ENCODE data around the gene KCTD10.

The KCTD10 gene

GRCh38 chr12:109502332-109502731 lies 25.2 kb upstream of the KCTD10 start:
- no peak overlapping the region for H3K27ac ChIP-seq (ENCODE audit: low read length)
- H3K4me1 ChIP-seq (ENCODE audit: low read length): no peaks in the 10 kb centered on the region
- H3K4me2 ChIP-seq (ENCODE audit: low read length): no peak overlapping the region
- H2AFZ ChIP-seq (ENCODE audit: low read depth, low read length): no peak overlapping the region
- no peaks in the 10 kb centered on the region for H3K79me2 ChIP-seq (ENCODE audit: low read length)
- no peak for TF ChIP-seq EZH2phosphoT487 (IDR thresholded peaks at IDR 0.05; ENCODE audit: low read depth)
- no peak for TF ChIP-seq CTCF (IDR thresholded peaks at IDR 0.05; ENCODE audit: low read depth, low read length)
- H3K9ac ChIP-seq (ENCODE audit: low read length): no peak overlapping the region
- H3K9me3 ChIP-seq (ENCODE audit: insufficient read depth, low read length): no peaks in the 10 kb centered on the region
- peaks cover 18% of the 10 kb centered on the region for H3K36me3 ChIP-seq (replicated peaks; ENCODE audit: low read depth, low read length)
- H4K20me1 ChIP-seq (ENCODE audit: insufficient read depth, low read length): no peaks in the 10 kb centered on the region
- H3K4me3 ChIP-seq (ENCODE audit: low read length): no peak overlapping the region
- no peaks in the 10 kb centered on the region for H3K27me3 ChIP-seq (ENCODE audit: low read depth, low read length)

GRCh38 chr12:109501299-109501698 lies 24.2 kb upstream of the KCTD10 start:
- Histone ChIP-seq H3K9me3 (ENCODE audit: insufficient read depth, low read length) (no peaks in the 10 kb centered on the region), H3K36me3 (replicated peaks; ENCODE audit: low read depth, low read length) (peaks cover 22% of the 10 kb centered on the region), H3K4me3 (ENCODE audit: low read length) (no peak overlapping the region), H3K27me3 (ENCODE audit: low read depth, low read length) (no peaks in the 10 kb centered on the region), H3K79me2 (ENCODE audit: low read length) (no peaks in the 10 kb centered on the region), H3K4me1 (ENCODE audit: low read length) (no peaks in the 10 kb centered on the region), H4K20me1 (ENCODE audit: insufficient read depth, low read length) (no peaks in the 10 kb centered on the region), H3K9ac (ENCODE audit: low read length) (no peak overlapping the region), H3K27ac (ENCODE audit: low read length) (no peak overlapping the region), H2AFZ (ENCODE audit: low read depth, low read length) (no peak overlapping the region), H3K4me2 (ENCODE audit: low read length) (no peak overlapping the region)
- TF ChIP-seq CTCF (IDR thresholded peaks at IDR 0.05; ENCODE audit: low read depth, low read length): no peak
- no peak for TF ChIP-seq EZH2phosphoT487 (IDR thresholded peaks at IDR 0.05; ENCODE audit: low read depth)

GRCh38 chr12:109500406-109501185 lies 23.5 kb upstream of the KCTD10 start:
- H4K20me1 ChIP-seq (ENCODE audit: insufficient read depth, low read length): no peaks in the 10 kb centered on the region
- H3K27ac ChIP-seq (ENCODE audit: low read length): no peak overlapping the region
- TF ChIP-seq CTCF (IDR thresholded peaks at IDR 0.05; ENCODE audit: low read depth, low read length) (no peak), EZH2phosphoT487 (IDR thresholded peaks at IDR 0.05; ENCODE audit: low read depth) (no peak)
- H3K4me2 ChIP-seq (ENCODE audit: low read length): no peak overlapping the region
- H3K9me3 ChIP-seq (ENCODE audit: insufficient read depth, low read length): no peaks in the 10 kb centered on the region
- H3K27me3 ChIP-seq (ENCODE audit: low read depth, low read length): no peaks in the 10 kb centered on the region
- H3K4me3 ChIP-seq (ENCODE audit: low read length): no peak overlapping the region
- no peak overlapping the region for H2AFZ ChIP-seq (ENCODE audit: low read depth, low read length)
- H3K9ac ChIP-seq (ENCODE audit: low read length): no peak overlapping the region
- no peaks in the 10 kb centered on the region for H3K4me1 ChIP-seq (ENCODE audit: low read length)
- peaks cover 25% of the 10 kb centered on the region for H3K36me3 ChIP-seq (replicated peaks; ENCODE audit: low read depth, low read length)
- no peaks in the 10 kb centered on the region for H3K79me2 ChIP-seq (ENCODE audit: low read length)

- Histone ChIP-seq H4K20me1 (ENCODE audit: insufficient read depth, low read length) (no peaks in the 10 kb centered on the region), H2AFZ (ENCODE audit: low read depth, low read length) (no peak overlapping the region), H3K27ac (ENCODE audit: low read length) (no peak overlapping the region), H3K79me2 (ENCODE audit: low read length) (no peaks in the 10 kb centered on the region), H3K9ac (ENCODE audit: low read length) (no peak overlapping the region), H3K36me3 (replicated peaks; ENCODE audit: low read depth, low read length) (peaks cover 18% of the 10 kb centered on the region), H3K9me3 (ENCODE audit: insufficient read depth, low read length) (no peaks in the 10 kb centered on the region), H3K27me3 (ENCODE audit: low read depth, low read length) (no peaks in the 10 kb centered on the region), H3K4me3 (ENCODE audit: low read length) (no peak overlapping the region), H3K4me1 (ENCODE audit: low read length) (no peaks in the 10 kb centered on the region), H3K4me2 (ENCODE audit: low read length) (no peak overlapping the region)
- no peak for TF ChIP-seq EZH2phosphoT487 (IDR thresholded peaks at IDR 0.05; ENCODE audit: low read depth)
Measured at GRCh38 chr12:109497675-109498074, 20.6 kb upstream of the KCTD10 start.

All from OCI-LY3 (cell line).